RWPE1 (cell line): Measurements from ENCODE around the gene PAXIP1.
"Not testable (repeated sequence)": the region's sequence is repeated elsewhere in the genome, so short reads cannot be mapped to it uniquely, and the experiment has no call there.

Source experiments
- CTCF ChIA-PET: fragments of 350-600 bp; sonication (Branson Sonifier 250); formaldehyde crosslinking; extraction: SDS; loops from one replicate; lab custom pipeline; 2021; lab: Yijun Ruan, JAX
- POLR2A ChIA-PET: fragments of 400-600 bp; formaldehyde crosslinking; extraction: SDS; loops from one replicate; lab custom pipeline; 2020; ENCODE audit warnings: antibody characterized with exemption; ENCODE audit not compliant: low non-redundant PET; lab: Yijun Ruan, JAX
- DNase-seq: peaks from one replicate; pipeline ENCODE4 v3.0.0; 2012; ENCODE audit warnings: low spot score
- H3K27ac ChIP-seq: fragments of 450-650 bp; 2 replicates; pipeline ENCODE4 v1.5.1; 2017
- TF ChIP-seq, protein P1 (sequence below): fragments of 450-650 bp; conservative IDR thresholded peaks from 2 replicates; pipeline ENCODE4 v1.5.1; 2017; ENCODE audit warnings: low read depth, mild to moderate bottlenecking

Gene PAXIP1

DNA sequence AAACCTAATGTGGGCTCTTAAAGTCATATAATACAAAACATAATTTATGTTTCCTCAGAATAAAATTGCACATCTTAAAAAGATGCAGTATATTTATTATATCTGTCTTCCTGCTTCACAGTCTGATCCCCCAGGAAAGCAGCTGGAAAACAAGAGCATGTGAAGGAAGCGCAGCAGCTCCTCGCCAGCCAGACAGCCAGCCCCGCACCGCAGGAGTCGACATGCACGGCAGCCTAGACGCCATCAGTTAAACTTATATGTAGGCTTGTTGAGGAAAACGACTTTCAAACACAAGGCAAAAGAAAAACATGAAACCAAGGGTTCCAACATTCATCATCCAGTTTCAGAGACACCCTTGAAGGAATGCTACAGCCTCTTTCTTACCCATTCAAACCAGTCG is 59.0 kb downstream of the PAXIP1 start:
- POLR2A ChIA-PET = no interaction called here
- CTCF ChIA-PET = no interaction called here
- TF ChIP-seq, protein P1, sequence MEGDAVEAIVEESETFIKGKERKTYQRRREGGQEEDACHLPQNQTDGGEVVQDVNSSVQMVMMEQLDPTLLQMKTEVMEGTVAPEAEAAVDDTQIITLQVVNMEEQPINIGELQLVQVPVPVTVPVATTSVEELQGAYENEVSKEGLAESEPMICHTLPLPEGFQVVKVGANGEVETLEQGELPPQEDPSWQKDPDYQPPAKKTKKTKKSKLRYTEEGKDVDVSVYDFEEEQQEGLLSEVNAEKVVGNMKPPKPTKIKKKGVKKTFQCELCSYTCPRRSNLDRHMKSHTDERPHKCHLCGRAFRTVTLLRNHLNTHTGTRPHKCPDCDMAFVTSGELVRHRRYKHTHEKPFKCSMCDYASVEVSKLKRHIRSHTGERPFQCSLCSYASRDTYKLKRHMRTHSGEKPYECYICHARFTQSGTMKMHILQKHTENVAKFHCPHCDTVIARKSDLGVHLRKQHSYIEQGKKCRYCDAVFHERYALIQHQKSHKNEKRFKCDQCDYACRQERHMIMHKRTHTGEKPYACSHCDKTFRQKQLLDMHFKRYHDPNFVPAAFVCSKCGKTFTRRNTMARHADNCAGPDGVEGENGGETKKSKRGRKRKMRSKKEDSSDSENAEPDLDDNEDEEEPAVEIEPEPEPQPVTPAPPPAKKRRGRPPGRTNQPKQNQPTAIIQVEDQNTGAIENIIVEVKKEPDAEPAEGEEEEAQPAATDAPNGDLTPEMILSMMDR = no peak
- no peak for DNase-seq
- H3K27ac ChIP-seq = no peak overlapping the region

DNA sequence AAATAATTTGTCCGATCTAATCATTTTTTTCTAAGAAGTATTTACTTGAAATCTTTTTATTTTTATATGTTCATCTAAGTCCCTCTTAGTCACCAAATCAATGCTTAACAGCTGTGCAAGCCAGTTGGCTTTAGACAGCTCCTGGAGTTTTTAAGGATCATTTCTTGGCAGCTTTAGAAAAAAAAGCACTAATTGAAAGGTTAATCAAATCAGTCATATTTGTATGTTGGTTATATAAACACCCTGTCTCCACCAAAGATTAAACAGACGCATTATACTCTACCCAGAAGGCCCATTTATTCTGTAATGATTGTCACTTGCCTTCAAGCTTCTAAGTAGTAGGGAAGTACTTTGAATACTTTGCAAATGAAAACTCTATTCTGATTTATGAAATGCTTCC is 60.2 kb downstream of the PAXIP1 start:
- no peak overlapping the region for H3K27ac ChIP-seq
- TF ChIP-seq, protein P1 = no peak
- ChIA-PET POLR2A (no interaction called here), CTCF (no interaction called here)
- no peak for DNase-seq

DNA sequence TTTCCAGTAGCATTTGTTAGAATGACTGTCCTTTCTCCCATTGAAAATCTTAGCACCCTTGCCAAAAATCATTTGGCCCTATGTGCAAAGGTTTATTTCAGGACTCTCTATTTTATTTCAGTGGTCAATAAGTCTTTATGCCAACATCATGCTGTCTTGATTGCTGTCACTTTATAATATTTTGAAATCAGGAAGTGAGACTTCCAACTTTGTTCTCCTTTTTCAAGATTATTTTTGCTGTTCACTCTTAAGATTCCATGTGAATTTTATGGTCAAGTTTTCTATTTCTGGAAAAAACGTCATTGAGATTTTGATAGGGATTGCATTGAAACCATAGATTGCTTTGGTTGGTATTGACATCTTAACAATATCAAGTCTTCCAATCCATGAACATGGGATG is 65.1 kb downstream of the PAXIP1 start:
- no peak for DNase-seq
- POLR2A ChIA-PET = no interaction called here
- CTCF ChIA-PET = no interaction called here
- H3K27ac ChIP-seq = no peak overlapping the region
- TF ChIP-seq, protein P1 = no peak

DNA sequence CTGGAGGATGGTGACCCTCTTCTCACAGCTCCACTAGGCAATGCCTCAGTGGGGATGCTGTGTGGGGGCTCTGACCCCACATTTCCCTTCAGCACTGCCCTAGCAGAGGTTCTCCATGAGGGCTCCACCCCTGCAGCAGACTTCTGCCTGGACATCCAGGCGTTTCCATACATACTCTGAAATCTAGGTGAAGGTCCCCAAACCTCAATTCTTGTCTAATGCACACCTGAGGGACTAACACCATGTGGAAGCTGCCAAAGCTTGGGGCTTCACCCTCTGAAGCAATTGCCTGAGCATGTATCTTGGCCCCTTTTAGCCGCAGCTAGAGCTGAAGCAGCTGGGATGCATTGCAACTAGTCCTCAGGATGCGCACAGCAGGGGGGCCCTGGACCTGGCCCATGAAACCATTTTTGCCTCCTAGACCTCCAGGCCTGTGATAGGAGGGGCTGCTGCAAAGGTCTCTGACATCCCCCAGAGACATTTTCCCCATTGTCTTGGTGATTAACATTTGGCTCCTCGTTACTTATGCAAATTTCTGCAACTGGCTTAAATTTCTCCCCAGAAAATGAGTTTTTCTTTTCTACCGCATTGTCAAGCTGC is 68.5 kb downstream of the PAXIP1 start:
- POLR2A ChIA-PET = not testable (repeated sequence)

DNA sequence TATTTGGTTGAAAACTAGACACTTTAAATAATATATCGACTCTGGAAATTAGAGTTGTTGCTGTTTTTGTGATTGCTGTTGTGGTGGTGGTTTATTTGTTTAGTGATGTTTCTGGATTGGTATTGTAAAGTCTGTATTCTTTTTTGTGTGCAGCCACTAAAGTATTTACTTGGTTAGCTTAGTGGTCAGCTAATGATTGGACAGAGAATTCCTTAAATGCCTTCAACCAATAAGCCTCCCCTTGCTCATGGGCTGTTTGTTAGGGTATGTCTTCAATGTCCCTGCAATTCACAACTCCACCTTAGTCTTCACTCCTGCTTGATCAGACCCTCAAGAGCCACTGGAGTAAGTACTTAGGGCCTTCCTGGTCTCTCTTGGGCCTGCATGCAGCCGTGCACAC is 71.0 kb downstream of the PAXIP1 start:
- POLR2A ChIA-PET = no interaction called here
- no peak overlapping the region for H3K27ac ChIP-seq
- no peak for DNase-seq
- CTCF ChIA-PET = no interaction called here
- TF ChIP-seq, protein P1 = no peak

More for the DNA sequence above, 68.5 kb downstream of the PAXIP1 start:
- not testable (repeated sequence) for DNase-seq, H3K27ac ChIP-seq
- CTCF ChIA-PET = interaction anchor here (0.7 kb wide), 1 partner anchor 42 kb away, joined by 3 read pairs; no protein-coding TSS in a partner anchor

DNA sequence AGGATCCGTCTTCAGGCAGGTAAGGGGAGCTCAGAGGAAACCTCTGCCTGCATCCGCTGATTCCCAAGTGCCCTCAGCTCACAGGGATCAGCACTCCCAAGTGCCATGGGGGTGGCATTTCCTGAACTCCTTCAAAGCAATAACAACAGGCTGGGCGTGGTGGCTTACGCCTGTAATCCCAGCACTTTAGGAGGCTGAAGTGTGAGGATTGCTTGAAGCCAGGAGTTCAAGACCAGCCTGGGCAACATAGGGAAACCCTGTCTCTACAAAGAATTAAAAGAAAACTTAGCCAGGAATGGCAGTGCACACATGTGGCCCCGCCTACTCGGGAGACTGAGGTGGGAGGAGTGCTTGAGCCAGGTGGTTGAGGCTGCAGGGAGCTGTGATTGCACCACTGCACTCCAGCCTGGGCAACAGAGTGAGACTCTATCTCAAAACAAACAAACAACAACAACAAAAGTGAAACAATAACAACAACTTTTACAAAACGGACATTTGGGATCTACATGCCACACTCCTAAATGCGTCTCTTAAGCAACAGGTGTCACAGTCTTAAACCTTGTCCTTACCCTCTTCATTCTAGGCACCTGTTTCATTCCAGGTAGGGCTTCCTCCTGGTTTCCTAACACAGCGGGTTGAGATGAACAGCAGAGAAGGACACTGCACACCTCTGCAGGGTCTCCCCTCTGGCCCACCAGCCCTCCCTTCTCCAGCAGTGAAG is 73.8 kb downstream of the PAXIP1 start:
- ChIA-PET CTCF (interaction anchor here (0.7 kb wide), 1 partner anchor 262 kb away, joined by 4 read pairs; no protein-coding TSS in a partner anchor), POLR2A (no interaction called here)
- TF ChIP-seq, protein P1 = no peak
- DNase-seq = no peak
- H3K27ac ChIP-seq = peak overlapping the region; percentile 82
